HepG2 (cell line): ENCODE measurements around the gene C22orf39. TPM values are rescaled to one million over a fixed set of nuclear protein-coding genes. Genes with fewer than 3 reads are reported as not detected.

Experiments used
- ATAC-seq: fragments of 200-7000 bp; cut with Tn5 transposase; 3 replicates; pipeline ENCODE4 v1.9.1; 2020; ENCODE audit warnings: mild to moderate bottlenecking, moderate library complexity
- BruUV-seq: library from RNA; stranded (reverse); fragments of 400-500 nt; replicated peaks from 2 replicates; lab custom pipeline; 2021; lab: Mats Ljungman, UMichigan
- CTCF ChIA-PET: fragments of 300-600 bp; formaldehyde crosslinking; extraction: SDS; loops from one replicate; lab custom pipeline; 2021; ENCODE audit warnings: low total read pairs, inconsistent platforms, low intra/inter-chr PET ratio; lab: Yijun Ruan, JAX
- POLR2A ChIA-PET: fragments of 350-600 bp; sonication (Branson Sonifier 250); formaldehyde crosslinking; loops from one replicate; lab custom pipeline; 2020; ENCODE audit warnings: antibody characterized with exemption, inconsistent platforms; lab: Yijun Ruan, JAX
- DNase-seq: peaks from one replicate; pipeline ENCODE4 v3.0.0-alpha.2; 2015; ENCODE audit warnings: low spot score
- FAIRE-seq: peaks from 3 replicates; lab custom pipeline; 2011; peaks lifted over from hg19 to GRCh38; lab: Jason Lieb, UNC
- H2AFZ ChIP-seq: one replicate; pipeline ENCODE4 v1.6.1; 2011; ENCODE audit warnings: low read length, inconsistent platforms
- H3K27ac ChIP-seq: fragments of 300-600 bp; 3 replicates; pipeline ENCODE4 v1.8.0; 2011; ENCODE audit warnings: mixed run types, mild to moderate bottlenecking, mixed read lengths, low read length, inconsistent platforms; ENCODE audit not compliant: insufficient read depth; ENCODE audit errors: extremely low read length
- H3K27me3 ChIP-seq, 2 experiments: fragments of 200-600 bp in 1 of 2; 2 replicates in 1 of 2; 3 replicates in 1 of 2; pipeline versions ENCODE4 v1.6.0 to v1.8.0; 2011; ENCODE audit warnings: low read length in 2 of 2, mild to moderate bottlenecking in 2 of 2, moderate library complexity in 2 of 2, inconsistent platforms in 1 of 2; ENCODE audit not compliant: insufficient read depth in 2 of 2, control insufficient read depth in 1 of 2
- H3K36me3 ChIP-seq, 2 experiments: fragments of 200-600 bp in 1 of 2; replicated peaks in 1 of 2; 2 replicates in 1 of 2; 3 replicates in 1 of 2; pipeline versions ENCODE4 v1.5.1 to v1.8.0; 2011; ENCODE audit warnings: low read length in 2 of 2, inconsistent platforms in 1 of 2; ENCODE audit not compliant: insufficient read depth in 2 of 2, control insufficient read depth in 1 of 2
- H3K4me1 ChIP-seq: 2 replicates; pipeline ENCODE4 v1.5.1; 2012; ENCODE audit warnings: low read length, inconsistent platforms; ENCODE audit not compliant: insufficient read depth
- H3K4me2 ChIP-seq: 2 replicates; pipeline ENCODE4 v1.6.0; 2011; ENCODE audit warnings: low read depth, low read length, inconsistent platforms
- H3K4me3 ChIP-seq, 3 experiments: fragments of 200-600 bp in 1 of 3; sonication (generic), shearing (Covaris generic) in 1 of 3; replicated peaks in 1 of 3; 2 replicates each; pipeline ENCODE4 v1.5.1; 2011 to 2016; ENCODE audit warnings: low read length in 3 of 3, inconsistent platforms in 2 of 3, low read depth in 2 of 3, mild to moderate bottlenecking in 2 of 3, control low read depth in 1 of 3, mixed read lengths in 1 of 3; ENCODE audit not compliant: insufficient read depth in 1 of 3
- H3K79me2 ChIP-seq: one replicate; pipeline ENCODE4 v1.6.1; 2011; ENCODE audit warnings: low read length, inconsistent platforms; ENCODE audit not compliant: insufficient read depth
- H3K9ac ChIP-seq: 2 replicates; pipeline ENCODE4 v1.6.0; 2011; ENCODE audit warnings: mild to moderate bottlenecking, low read depth, low read length, inconsistent platforms; ENCODE audit not compliant: insufficient read depth
- H3K9me3 ChIP-seq: 2 replicates; pipeline ENCODE4 v1.5.1; 2012; ENCODE audit warnings: mild to moderate bottlenecking, low read length
- H4K20me1 ChIP-seq: 2 replicates; pipeline ENCODE4 v1.6.0; 2011; ENCODE audit warnings: inconsistent platforms, mild to moderate bottlenecking, low read length, moderate library complexity; ENCODE audit not compliant: insufficient read depth
- KMT2B ChIP-seq: IDR thresholded peaks from 2 replicates; pipeline ENCODE4 v1.6.1; 2016; ENCODE audit warnings: missing genetic modification reagents, missing compliant biosample characterization
- RBM22 ChIP-seq: fragments of 200-400 bp; formaldehyde crosslinking; optimal IDR thresholded peaks from 2 replicates; pipeline ENCODE3; 2017; ENCODE audit warnings: mild to moderate bottlenecking, low read length, moderate library complexity
- RORA ChIP-seq: sonication (generic); formaldehyde crosslinking; IDR thresholded peaks from 2 replicates; pipeline ENCODE4 v1.5.0; 2020; ENCODE audit warnings: mild to moderate bottlenecking, missing genetic modification reagents, moderate library complexity
- THAP7 ChIP-seq: sonication (generic); formaldehyde crosslinking; IDR thresholded peaks from 2 replicates; pipeline ENCODE4 v1.8.1; 2023; ENCODE audit warnings: mild to moderate bottlenecking, missing genetic modification reagents
- ZBTB49 ChIP-seq: sonication (generic); formaldehyde crosslinking; IDR thresholded peaks from 2 replicates; pipeline ENCODE4 v1.4.0; 2020; ENCODE audit warnings: missing genetic modification reagents, borderline replicate concordance
- ZNF224 ChIP-seq: sonication (generic); formaldehyde crosslinking; IDR thresholded peaks from 2 replicates; pipeline ENCODE4 v1.5.0; 2020; ENCODE audit warnings: mild to moderate bottlenecking, missing genetic modification reagents
- WGBS: methylation state at CpG from one replicate; pipeline ENCODE4 v1.1.6; 2017; ENCODE audit warnings: low lambda C conversion rate; 5-methylcytosine and 5-hydroxymethylcytosine counted together
- in situ Hi-C: cut with HindIII; loops from 2 replicates; pipeline ENCODE4 v1.10.0; 2017; ENCODE audit warnings: low pct_unique_long_range_greater_than_20kb; ENCODE audit not compliant: extremely low pct_ligation_motif_present
- intact Hi-C: fragments of 100-400 bp; cut with micrococcal nuclease; formaldehyde crosslinking; loops from one replicate; pipeline ENCODE4 v1.10.0; 2022; ENCODE audit not compliant: unreplicated experiment
- polyA plus RNA-seq, 8 experiments: library from polyadenylated mRNA; depleted of rRNA in 3 of 8; stranded (reverse) in 7 of 8; unstranded in 1 of 8; fragments of >200 nt; fragmentation: Illumina TruSeq in 4 of 8; extraction: Trizol in 4 of 8; gene quantifications; 2 replicates each; pipeline versions ENCODE4 v1.2.1 to v1.2.3, GENCODE V29; 2011 to 2016; ENCODE audit warnings: low read depth in 4 of 8, missing spikeins in 1 of 8, mixed read lengths in 1 of 8; ENCODE audit not compliant: insufficient read depth in 1 of 8
- total RNA-seq, 5 experiments: library from RNA; depleted of rRNA; stranded (reverse); fragments of >200 nt; fragmentation: Illumina TruSeq; extraction: Trizol; gene quantifications; 2 replicates each; pipeline ENCODE4 v1.2.3, GENCODE V29; 2016; ENCODE audit warnings: low read depth in 1 of 5

The C22orf39 gene
- total and polyA plus RNA-seq, 2 of the 13 experiments (the other 11 are each of a cell fraction or from before 2014, with no cell fraction given), result 23.4 to 26.4 TPM

GRCh38 chr22:19396561-19396933, 51.0 kb downstream of the C22orf39 start:
- 92% methylated on average over 5 of the region's 6 CpGs for WGBS
- H3K4me1 ChIP-seq, result no peaks in the 10 kb centered on the region
- peaks cover 32 to 79% of the 10 kb centered on the region in 2 experiments; a peak in 4 of 5 replicates for H3K36me3 ChIP-seq
- no peak for TF ChIP-seq KMT2B (CRISPR knock-in tag)
- TF ChIP-seq ZBTB49 (CRISPR knock-in tag), result no peak
- no peak for TF ChIP-seq RORA (CRISPR knock-in tag)
- no peak for TF ChIP-seq ZNF224 (CRISPR knock-in tag)
- TF ChIP-seq, all 625 proteins: peak for 0
- in situ Hi-C loops, result no loop called here
- H3K4me3 ChIP-seq, result no peak overlapping the region
- H3K4me2 ChIP-seq, result no peak overlapping the region
- intact Hi-C loops, result no loop called here
- BruUV-seq, result no TSS peak
- CTCF ChIA-PET, result no interaction called here
- H3K9me3 ChIP-seq, result no peaks in the 10 kb centered on the region
- ATAC-seq, result no peak
- no peaks in the 10 kb centered on the region for H3K79me2 ChIP-seq
- H3K27me3 ChIP-seq, result no peaks in the 10 kb centered on the region
- H3K27ac ChIP-seq, result no peak overlapping the region
- H4K20me1 ChIP-seq, result no peaks in the 10 kb centered on the region
- POLR2A ChIA-PET, result no interaction called here
- DNase-seq, result no peak
- no peak overlapping the region for H3K9ac ChIP-seq
- FAIRE-seq, result no peak
- H2AFZ ChIP-seq, result no peak overlapping the region

- no peak for TF ChIP-seq THAP7 (CRISPR knock-in tag)
- peak; percentile 76 for TF ChIP-seq RBM22
- intact Hi-C loops (no loop called here), in situ Hi-C loops (no loop called here)
- H3K27me3 ChIP-seq, result no peaks in the 10 kb centered on the region
- DNase-seq (no peak), FAIRE-seq (no peak), ATAC-seq (no peak)
- no peak overlapping the region for H3K4me2 ChIP-seq
- no peaks in the 10 kb centered on the region for H3K4me1 ChIP-seq
- no peaks in the 10 kb centered on the region for H3K79me2 ChIP-seq
- no peaks in the 10 kb centered on the region for H3K9me3 ChIP-seq
- ChIA-PET POLR2A (no interaction called here), CTCF (no interaction called here)
- no peaks in the 10 kb centered on the region for H4K20me1 ChIP-seq
- 100% methylated on average over 3 of the region's 4 CpGs for WGBS
- H3K27ac ChIP-seq, result no peak overlapping the region
- no peak overlapping the region for H3K4me3 ChIP-seq
- no peak overlapping the region for H3K9ac ChIP-seq
- peaks cover 26 to 80% of the 10 kb centered on the region in 2 experiments for H3K36me3 ChIP-seq
- H2AFZ ChIP-seq, result no peak overlapping the region
- no TSS peak for BruUV-seq
These were observed 52.2 kb downstream of the C22orf39 start for GRCh38 chr22:19395276-19395675.
